Kidney (tissue), 14 donors: ENCODE data around the gene STAB1. TPM values are rescaled to one million over a fixed set of nuclear protein-coding genes. Genes with fewer than 3 reads are reported as not detected.
A peak's percentile ranks its signal among the peaks of the same experiment; 100 is the strongest.

ENCODE experiments used
- DNase-seq, 5 donors: peaks; one replicate each; pipeline ENCODE4 v3.0.0-alpha.2; 2013 to 2020
- FAIRE-seq: peaks from 2 replicates; lab custom pipeline; 2012; peaks lifted over from hg19 to GRCh38; lab: Jason Lieb, UNC
- H3K27ac ChIP-seq, 2 donors: one replicate each; pipeline ENCODE4 v1.7.0; 2013; ENCODE audit warnings: low read depth in 2 of 2, low read length in 2 of 2, inconsistent platforms in 1 of 2
- H3K27me3 ChIP-seq: one replicate; pipeline ENCODE4 v1.7.1; 2013; ENCODE audit warnings: low read length, inconsistent platforms; ENCODE audit not compliant: control insufficient read depth, insufficient read depth
- H3K36me3 ChIP-seq, 3 donors: one replicate each; pipeline versions ENCODE4 v1.7.0 to v1.7.1; 2013; ENCODE audit warnings: low read length in 3 of 3, control low read depth in 1 of 3, inconsistent platforms in 1 of 3; ENCODE audit not compliant: insufficient read depth in 3 of 3, control insufficient read depth in 2 of 3
- H3K4me1 ChIP-seq, 3 donors: one replicate each; pipeline versions ENCODE4 v1.7.0 to v1.7.1; 2013; ENCODE audit warnings: low read length in 3 of 3, inconsistent platforms in 1 of 3, low read depth in 1 of 3; ENCODE audit not compliant: control insufficient read depth in 2 of 3, insufficient read depth in 2 of 3
- H3K4me3 ChIP-seq, 3 donors: one replicate each; pipeline versions ENCODE4 v1.7.0 to v1.8.1; 2013; ENCODE audit warnings: low read length in 3 of 3, control low read depth in 1 of 3, inconsistent platforms in 1 of 3
- H3K9ac ChIP-seq, 3 donors: one replicate each; pipeline versions ENCODE4 v1.7.0 to v1.7.1; 2013; ENCODE audit warnings: low read length in 3 of 3, control low read depth in 1 of 3, inconsistent platforms in 1 of 3
- H3K9me3 ChIP-seq, 3 donors: one replicate each; pipeline versions ENCODE4 v1.7.0 to v1.7.1; 2013; ENCODE audit warnings: low read length in 3 of 3, control low read depth in 1 of 3, inconsistent platforms in 1 of 3; ENCODE audit not compliant: control insufficient read depth in 2 of 3, insufficient read depth in 1 of 3
- intact Hi-C: fragments of 100-400 bp; cut with DNase I; formaldehyde crosslinking; loops from one replicate; pipeline ENCODE4 v1.11.1; 2022
- polyA plus RNA-seq: library from polyadenylated mRNA; stranded (reverse); fragments of 350-450 nt; fragmentation: Illumina TruSeq; extraction: RNeasy Lipid Tissue Mini Kit (QIAGEN cat#74804); gene quantifications from one replicate; pipeline ENCODE4 v1.2.3, GENCODE V29; 2014; ENCODE audit warnings: low read depth, low replicate concordance; ENCODE audit not compliant: insufficient read depth
- total RNA-seq: library from RNA; stranded (reverse); fragmentation: NEBNext Ultra II Directional; extraction: Animal tissue kit (Norgen Biotek cat#: 25700); gene quantifications from one replicate; pipeline ENCODE4 v1.2.1, GENCODE V29; 2021
- TF ChIP-seq, protein P1 (sequence below): IDR thresholded peaks from 3 replicates; pipeline ENCODE4 v1.5.1; 2012; ENCODE audit warnings: mild to moderate bottlenecking, moderate library complexity, borderline replicate concordance; ENCODE audit not compliant: insufficient read depth; ENCODE audit errors: extremely low read depth
- donor health status: control.
- donor health status: control.
- donor health status: control.
- donor health status: control.
- donor health status: control.
- donor health status: DM: yes; HTN: yes; CAD: no.
- donor health status: Normal renal cell carcinoma (clear cell type).

The STAB1 gene
- total and polyA plus RNA-seq, 2 donors from 2014 or later: 98.4 to 379 TPM

DNA sequence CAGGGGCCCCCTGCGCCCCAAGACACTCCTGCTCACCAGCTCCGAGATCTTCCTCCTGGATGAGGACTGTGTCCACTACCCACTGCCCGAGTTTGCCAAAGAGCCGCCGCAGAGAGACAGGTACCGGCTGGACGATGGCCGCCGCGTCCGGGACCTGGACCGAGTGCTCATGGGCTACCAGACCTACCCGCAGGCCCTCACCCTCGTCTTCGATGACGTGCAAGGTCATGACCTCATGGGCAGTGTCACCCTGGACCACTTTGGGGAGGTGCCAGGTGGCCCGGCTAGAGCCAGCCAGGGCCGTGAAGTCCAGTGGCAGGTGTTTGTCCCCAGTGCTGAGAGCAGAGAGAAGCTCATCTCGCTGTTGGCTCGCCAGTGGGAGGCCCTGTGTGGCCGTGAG, 3.1 kb upstream of the STAB1 start:
- H3K27me3 ChIP-seq: no peaks in the 10 kb centered on the region
- FAIRE-seq (no peak), DNase-seq (no peak)
- no peaks in the 10 kb centered on the region for H3K9me3 ChIP-seq
- no peak overlapping the region for H3K4me3 ChIP-seq
- H3K4me1 ChIP-seq: peaks cover 0 to 23% (median 0%) of the 10 kb centered on the region in 3 donors
- intact Hi-C loops: no loop called here
- no peak overlapping the region for H3K27ac ChIP-seq
- TF ChIP-seq, protein P1, sequence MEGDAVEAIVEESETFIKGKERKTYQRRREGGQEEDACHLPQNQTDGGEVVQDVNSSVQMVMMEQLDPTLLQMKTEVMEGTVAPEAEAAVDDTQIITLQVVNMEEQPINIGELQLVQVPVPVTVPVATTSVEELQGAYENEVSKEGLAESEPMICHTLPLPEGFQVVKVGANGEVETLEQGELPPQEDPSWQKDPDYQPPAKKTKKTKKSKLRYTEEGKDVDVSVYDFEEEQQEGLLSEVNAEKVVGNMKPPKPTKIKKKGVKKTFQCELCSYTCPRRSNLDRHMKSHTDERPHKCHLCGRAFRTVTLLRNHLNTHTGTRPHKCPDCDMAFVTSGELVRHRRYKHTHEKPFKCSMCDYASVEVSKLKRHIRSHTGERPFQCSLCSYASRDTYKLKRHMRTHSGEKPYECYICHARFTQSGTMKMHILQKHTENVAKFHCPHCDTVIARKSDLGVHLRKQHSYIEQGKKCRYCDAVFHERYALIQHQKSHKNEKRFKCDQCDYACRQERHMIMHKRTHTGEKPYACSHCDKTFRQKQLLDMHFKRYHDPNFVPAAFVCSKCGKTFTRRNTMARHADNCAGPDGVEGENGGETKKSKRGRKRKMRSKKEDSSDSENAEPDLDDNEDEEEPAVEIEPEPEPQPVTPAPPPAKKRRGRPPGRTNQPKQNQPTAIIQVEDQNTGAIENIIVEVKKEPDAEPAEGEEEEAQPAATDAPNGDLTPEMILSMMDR: no peak
- no peak overlapping the region for H3K9ac ChIP-seq
- H3K36me3 ChIP-seq: peaks cover 0 to 50% (median 27%) of the 10 kb centered on the region in 3 donors

DNA sequence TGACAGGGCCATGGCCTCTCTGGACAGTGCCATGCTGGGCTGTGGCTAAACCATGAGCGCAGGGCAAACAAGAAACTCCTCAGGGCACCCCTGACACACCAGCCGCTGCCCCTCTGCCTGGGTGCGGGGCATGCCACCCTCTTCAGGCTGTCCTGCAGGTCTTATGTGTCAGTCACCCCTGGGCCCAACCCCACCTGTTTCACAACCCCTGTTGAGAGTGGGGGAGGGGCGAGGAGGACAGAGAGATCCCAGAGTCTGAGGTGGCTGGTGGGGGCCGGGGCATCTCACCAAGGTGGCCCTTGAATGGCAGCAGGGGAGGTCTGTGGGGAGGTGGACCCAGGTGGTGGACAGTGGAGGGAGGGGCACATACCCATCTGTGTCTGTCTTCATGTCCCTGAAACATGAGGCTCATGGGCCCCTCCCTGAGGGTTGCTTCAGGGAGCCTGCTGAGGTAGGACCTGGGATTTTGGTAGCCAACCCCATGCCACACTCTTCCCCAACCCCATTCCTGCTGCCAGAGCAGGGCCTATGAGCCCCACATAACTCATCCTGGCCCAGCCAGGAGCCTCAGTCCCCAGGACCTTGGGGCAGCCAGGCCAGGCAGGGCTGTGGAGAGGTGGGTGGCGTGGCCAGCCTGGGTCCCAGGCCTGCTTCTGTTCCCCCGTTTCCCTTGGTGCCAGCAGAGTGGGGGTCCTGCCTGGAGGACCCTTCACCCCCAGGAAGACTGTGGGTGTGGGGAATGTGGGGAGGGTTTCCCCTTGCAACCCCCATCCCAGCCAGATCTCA, 1.7 kb upstream of the STAB1 start:
- no peak overlapping the region for H3K4me3 ChIP-seq
- H3K36me3 ChIP-seq: peaks cover 0 to 40% (median 23%) of the 10 kb centered on the region in 3 donors
- no peak for DNase-seq
- peaks cover 0 to 25% (median 0%) of the 10 kb centered on the region in 3 donors for H3K4me1 ChIP-seq
- no peak overlapping the region for H3K9ac ChIP-seq
- FAIRE-seq: no peak
- H3K9me3 ChIP-seq: no peaks in the 10 kb centered on the region
- H3K27ac ChIP-seq: no peak overlapping the region
- no peaks in the 10 kb centered on the region for H3K27me3 ChIP-seq
- TF ChIP-seq, protein P1: no peak
- intact Hi-C loops: no loop called here

DNA sequence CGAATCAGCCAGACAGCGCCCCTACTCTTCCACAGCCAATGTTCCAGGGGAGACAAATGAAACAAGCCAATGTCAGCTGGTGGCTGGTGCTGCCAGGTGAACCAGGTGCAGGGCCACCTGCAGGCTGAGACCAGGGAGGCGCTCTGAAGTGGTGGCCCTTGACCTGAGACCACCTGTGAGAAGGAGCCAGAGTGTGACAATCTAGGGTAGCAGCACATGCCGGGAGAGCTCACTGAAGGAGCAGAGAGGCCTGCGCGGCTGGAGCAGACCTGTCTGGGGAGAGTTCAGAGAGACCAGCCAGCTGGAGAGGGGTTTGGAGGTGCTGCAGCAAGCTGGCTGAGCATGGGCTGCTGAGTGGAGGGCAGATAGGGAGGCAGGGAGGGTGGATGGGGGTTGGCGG, 693 bp upstream of the STAB1 start:
- intact Hi-C loops: no loop called here
- no peaks in the 10 kb centered on the region for H3K9me3 ChIP-seq
- H3K27me3 ChIP-seq: no peaks in the 10 kb centered on the region
- no peak overlapping the region for H3K27ac ChIP-seq
- no peak overlapping the region for H3K9ac ChIP-seq
- H3K4me3 ChIP-seq: no peak overlapping the region
- TF ChIP-seq, protein P1: no peak
- FAIRE-seq (no peak), DNase-seq (peak in 3 of 5 donors; percentile 21 to 34 (median 22))
- H3K36me3 ChIP-seq: peaks cover 0 to 34% (median 21%) of the 10 kb centered on the region in 3 donors
- peaks cover 0 to 26% (median 0%) of the 10 kb centered on the region in 3 donors for H3K4me1 ChIP-seq
